CD4-positive, alpha-beta memory T cell (primary cell): ENCODE results near the gene PRKACB. TPM values are rescaled to one million over a fixed set of nuclear protein-coding genes. Genes with fewer than 3 reads are reported as not detected.

Experiments
- CTCF ChIA-PET: fragments of 350-600 bp; sonication (Branson Sonifier 250); formaldehyde crosslinking; loops from one replicate; lab custom pipeline; 2021; ENCODE audit warnings: inconsistent platforms; ENCODE audit not compliant: partially characterized antibody; lab: Charles Lee
- POLR2A ChIA-PET: fragments of 350-600 bp; sonication (Branson Sonifier 250); formaldehyde crosslinking; loops from one replicate; lab custom pipeline; 2021; ENCODE audit not compliant: partially characterized antibody; lab: Charles Lee
- DNase-seq, 5 donors: peaks; one replicate each; pipeline versions ENCODE4 v3.0.0 to v3.0.0-alpha.2; 2020 to 2022; ENCODE audit warnings: mixed read lengths in 1 of 5
- H3K27ac ChIP-seq: one replicate; pipeline ENCODE4 v1.7.0; 2013; ENCODE audit warnings: low read depth, low read length
- H3K27me3 ChIP-seq: 2 replicates; pipeline ENCODE4 v1.7.0; 2013; ENCODE audit warnings: mild to moderate bottlenecking, low read length, moderate library complexity; ENCODE audit not compliant: insufficient read depth
- H3K36me3 ChIP-seq: 2 replicates; pipeline ENCODE4 v1.7.0; 2013; ENCODE audit warnings: mild to moderate bottlenecking, low read length, moderate library complexity; ENCODE audit not compliant: insufficient read depth
- H3K4me1 ChIP-seq: 2 replicates; pipeline ENCODE4 v1.7.0; 2013; ENCODE audit warnings: mild to moderate bottlenecking, low read length, moderate library complexity; ENCODE audit not compliant: insufficient read depth
- H3K4me3 ChIP-seq, 2 donors: one replicate each; pipeline ENCODE4 v1.7.0; 2013; ENCODE audit warnings: low read length in 2 of 2, mild to moderate bottlenecking in 1 of 2
- H3K9me3 ChIP-seq, 2 donors: one replicate each; pipeline ENCODE4 v1.7.0; 2013; ENCODE audit warnings: low read length in 2 of 2, control low read depth in 1 of 2; ENCODE audit not compliant: control insufficient read depth in 1 of 2
- H3K27ac Mint-ChIP-seq, 7 donors: one replicate each; pipeline ENCODE4 v1.8.0; 2020 to 2021; ENCODE audit warnings: mixed read lengths in 7 of 7, mild to moderate bottlenecking in 6 of 7, inconsistent platforms in 3 of 7, moderate library complexity in 3 of 7
- H3K27me3 Mint-ChIP-seq, 2 donors: one replicate each; pipeline ENCODE4 v1.8.0; 2020 to 2021; ENCODE audit warnings: mixed read lengths in 2 of 2
- H3K36me3 Mint-ChIP-seq, 2 donors: one replicate each; pipeline ENCODE4 v1.8.0; 2020 to 2021; ENCODE audit warnings: mixed read lengths in 2 of 2, inconsistent platforms in 1 of 2, mild to moderate bottlenecking in 1 of 2
- H3K4me1 Mint-ChIP-seq, 4 donors: one replicate each; pipeline ENCODE4 v1.8.0; 2020 to 2021; ENCODE audit warnings: mixed read lengths in 4 of 4, mild to moderate bottlenecking in 1 of 4
- H3K4me3 Mint-ChIP-seq, 8 donors: one replicate each; pipeline ENCODE4 v1.8.0; 2020 to 2021; ENCODE audit warnings: mixed read lengths in 8 of 8, mild to moderate bottlenecking in 7 of 8, moderate library complexity in 6 of 8, inconsistent platforms in 3 of 8
- H3K9me3 Mint-ChIP-seq, 8 donors: one replicate each; pipeline ENCODE4 v1.8.0; 2020 to 2021; ENCODE audit warnings: mixed read lengths in 8 of 8, mild to moderate bottlenecking in 5 of 8, inconsistent platforms in 3 of 8, moderate library complexity in 1 of 8
- intact Hi-C: fragments of 100-400 bp; cut with micrococcal nuclease; formaldehyde crosslinking; loops from one replicate; pipeline ENCODE4 v1.15.1; 2023
- polyA plus RNA-seq, 2 donors: library from polyadenylated mRNA; unstranded; fragments of 300-500 nt; fragmentation: Illumina TruSeq; gene quantifications; one replicate each; pipeline ENCODE4 v1.2.3, GENCODE V29; 2021
- total RNA-seq, 2 experiments: library from RNA; stranded (reverse); gene quantifications; one replicate each; pipeline ENCODE4 v1.2.3, GENCODE V29; 2021

The PRKACB gene
- total and polyA plus RNA-seq, 4 experiments from 2014 or later, result 75.8 to 132 (median 130) TPM

DNA sequence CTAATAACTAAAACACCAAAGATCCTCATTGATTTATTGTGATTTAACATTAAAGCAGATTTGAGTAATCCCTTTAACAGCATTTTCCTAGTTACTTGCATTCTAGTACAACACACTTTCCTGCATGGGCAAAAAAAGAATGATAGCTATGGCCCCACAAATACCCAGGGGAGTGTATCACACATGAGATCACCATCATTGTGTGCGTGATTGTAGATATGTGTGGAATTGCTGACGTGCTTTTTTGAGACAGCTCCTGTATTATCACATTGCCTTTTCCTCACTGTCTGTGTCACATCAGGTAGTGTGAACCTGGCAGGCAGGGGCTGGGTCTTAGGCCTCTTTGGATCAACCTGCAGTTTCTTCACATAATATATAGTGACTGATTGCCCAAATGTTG, 109.0 kb downstream of the PRKACB start:
- CTCF ChIA-PET, result no interaction called here
- H3K36me3 ChIP-seq, result no peaks in the 10 kb centered on the region
- H3K4me3 ChIP-seq, result no peak overlapping the region
- no peak for DNase-seq
- H3K9me3 Mint-ChIP-seq, result peaks cover 2 to 17% (median 7%) of the 10 kb centered on the region in 8 donors
- no peak overlapping the region for H3K27ac Mint-ChIP-seq
- POLR2A ChIA-PET, result no interaction called here
- no peaks in the 10 kb centered on the region for H3K4me1 Mint-ChIP-seq
- H3K27ac ChIP-seq, result no peak overlapping the region
- intact Hi-C loops, result no loop called here
- H3K27me3 Mint-ChIP-seq, result no peaks in the 10 kb centered on the region
- H3K4me3 Mint-ChIP-seq, result no peak overlapping the region
- peaks cover 0 to 13% of the 10 kb centered on the region in 2 donors for H3K36me3 Mint-ChIP-seq
- H3K4me1 ChIP-seq, result no peaks in the 10 kb centered on the region
- H3K9me3 ChIP-seq, result no peaks in the 10 kb centered on the region
- no peaks in the 10 kb centered on the region for H3K27me3 ChIP-seq

DNA sequence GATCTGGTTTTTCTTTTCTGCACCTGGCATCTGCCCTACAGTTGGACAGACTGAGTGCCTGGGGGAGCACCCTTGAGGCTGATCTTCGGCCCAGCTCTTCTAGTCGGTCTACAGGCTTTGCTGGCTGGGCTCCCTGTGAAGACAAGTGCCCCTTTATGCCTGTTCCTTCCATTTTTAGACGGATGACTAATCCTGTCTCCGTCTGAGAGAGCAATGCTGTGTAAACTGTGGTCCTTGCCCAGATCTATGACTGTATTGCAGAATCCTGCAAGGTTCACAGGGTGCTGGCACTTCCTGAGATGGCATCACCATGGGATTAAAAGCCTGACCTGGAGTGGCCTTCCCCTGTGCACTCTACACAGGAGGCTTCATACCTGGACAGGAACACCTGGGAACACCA, 109.8 kb downstream of the PRKACB start:
- Histone ChIP-seq H3K27me3 (no peaks in the 10 kb centered on the region), H3K4me3 (no peak overlapping the region), H3K36me3 (no peaks in the 10 kb centered on the region), H3K9me3 (no peaks in the 10 kb centered on the region), H3K4me1 (no peaks in the 10 kb centered on the region), H3K27ac (no peak overlapping the region)
- no peaks in the 10 kb centered on the region for H3K4me1 Mint-ChIP-seq
- ChIA-PET CTCF (no interaction called here), POLR2A (no interaction called here)
- no peaks in the 10 kb centered on the region for H3K27me3 Mint-ChIP-seq
- no peak for DNase-seq
- peaks cover 0 to 13% of the 10 kb centered on the region in 2 donors for H3K36me3 Mint-ChIP-seq
- intact Hi-C loops, result no loop called here
- H3K9me3 Mint-ChIP-seq, result peaks cover 2 to 17% (median 7%) of the 10 kb centered on the region in 8 donors
- no peak overlapping the region for H3K4me3 Mint-ChIP-seq
- no peak overlapping the region for H3K27ac Mint-ChIP-seq

DNA sequence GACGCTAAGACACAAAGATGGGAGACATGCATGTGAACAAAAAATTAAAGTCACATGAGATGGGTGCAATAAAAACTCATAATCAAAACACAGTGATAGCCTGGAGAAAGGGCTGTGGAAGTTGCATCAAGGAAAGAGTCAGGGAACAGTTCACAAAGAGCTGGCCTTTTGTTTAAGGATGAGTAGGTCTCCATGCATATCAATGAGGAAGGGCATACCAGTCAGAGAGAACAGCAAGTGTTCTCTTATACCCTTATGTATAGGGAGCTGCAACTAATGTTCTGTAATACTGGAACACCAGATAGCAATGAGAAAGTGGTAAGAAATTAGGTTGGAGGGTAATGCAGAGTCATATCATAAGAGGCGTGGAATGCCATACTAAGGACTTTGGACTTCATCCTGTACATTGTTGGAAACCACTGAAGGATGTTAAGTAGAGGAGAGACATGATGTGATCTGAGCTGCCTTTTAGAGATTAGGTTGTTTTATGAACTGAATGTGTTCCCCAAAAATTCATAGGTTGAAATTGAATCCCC, 110.7 kb downstream of the PRKACB start:
- H3K36me3 ChIP-seq, result no peaks in the 10 kb centered on the region
- intact Hi-C loops, result no loop called here

DNA sequence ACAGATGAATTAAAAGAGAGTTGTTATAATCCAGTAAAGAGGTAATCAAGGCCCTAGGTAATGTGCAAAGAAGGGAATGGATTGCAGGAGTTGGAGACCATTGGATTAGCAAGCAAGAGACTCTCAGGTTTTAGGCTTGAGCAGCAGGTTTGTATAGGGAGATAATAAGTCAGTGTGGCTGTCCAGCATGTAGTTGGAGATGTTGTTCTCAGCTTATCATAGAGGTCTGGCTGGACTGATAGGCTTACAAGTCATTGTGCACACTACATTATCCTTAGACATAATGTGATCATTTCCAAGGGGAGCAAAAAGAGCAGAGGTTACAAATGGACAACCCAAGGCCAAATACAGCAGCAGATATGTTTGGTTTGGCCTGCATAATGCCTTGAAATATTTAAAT, 111.5 kb downstream of the PRKACB start:
- Mint-ChIP-seq H3K9me3 (peaks cover 0 to 9% (median 4%) of the 10 kb centered on the region in 8 donors), H3K27me3 (no peaks in the 10 kb centered on the region), H3K36me3 (peaks cover 0 to 8% of the 10 kb centered on the region in 2 donors), H3K4me1 (no peaks in the 10 kb centered on the region), H3K4me3 (no peak overlapping the region), H3K27ac (no peak overlapping the region)
- Histone ChIP-seq H3K27ac (no peak overlapping the region), H3K27me3 (no peaks in the 10 kb centered on the region), H3K36me3 (no peaks in the 10 kb centered on the region), H3K9me3 (no peaks in the 10 kb centered on the region), H3K4me3 (no peak overlapping the region), H3K4me1 (no peaks in the 10 kb centered on the region)
- DNase-seq, result no peak
- ChIA-PET CTCF (no interaction called here), POLR2A (no interaction called here)
- intact Hi-C loops, result no loop called here

More for the DNA sequence above, 110.7 kb downstream of the PRKACB start:
- POLR2A ChIA-PET, result no interaction called here
- CTCF ChIA-PET, result no interaction called here
- H3K9me3 Mint-ChIP-seq, result peaks cover 2 to 16% (median 7%) of the 10 kb centered on the region in 8 donors
- Histone ChIP-seq H3K27me3 (no peaks in the 10 kb centered on the region), H3K9me3 (no peaks in the 10 kb centered on the region), H3K27ac (no peak overlapping the region), H3K4me3 (no peak overlapping the region), H3K4me1 (no peaks in the 10 kb centered on the region)
- H3K27me3 Mint-ChIP-seq, result no peaks in the 10 kb centered on the region
- no peaks in the 10 kb centered on the region for H3K4me1 Mint-ChIP-seq
- H3K27ac Mint-ChIP-seq, result no peak overlapping the region
- no peak for DNase-seq
- H3K4me3 Mint-ChIP-seq, result no peak overlapping the region
- H3K36me3 Mint-ChIP-seq, result peaks cover 0 to 13% of the 10 kb centered on the region in 2 donors

DNA sequence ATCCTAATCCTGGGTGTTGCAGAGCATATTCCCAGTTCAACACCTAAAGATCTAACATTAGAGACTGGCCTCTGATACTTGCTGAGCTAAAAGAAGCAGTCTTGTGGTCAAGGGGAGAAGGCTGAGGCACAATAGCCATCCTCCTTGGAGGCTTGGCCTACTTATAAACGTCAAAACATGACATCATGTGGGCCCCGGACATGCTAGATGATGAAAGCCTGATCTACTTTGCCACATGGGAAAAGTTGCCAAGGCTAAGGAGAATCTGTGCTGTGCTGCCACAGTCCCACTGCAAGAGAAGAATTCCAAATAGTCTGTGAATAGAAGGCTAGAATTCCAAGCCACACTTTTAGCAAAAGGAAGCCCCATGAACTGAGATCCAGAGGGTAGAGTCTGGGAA, 113.5 kb downstream of the PRKACB start:
- intact Hi-C loops, result no loop called here
- Mint-ChIP-seq H3K4me1 (no peaks in the 10 kb centered on the region), H3K27me3 (no peaks in the 10 kb centered on the region), H3K4me3 (no peak overlapping the region), H3K27ac (no peak overlapping the region), H3K36me3 (no peaks in the 10 kb centered on the region), H3K9me3 (no peaks in the 10 kb centered on the region)
- CTCF ChIA-PET, result no interaction called here
- Histone ChIP-seq H3K4me1 (no peaks in the 10 kb centered on the region), H3K36me3 (no peaks in the 10 kb centered on the region), H3K4me3 (no peak overlapping the region), H3K27ac (no peak overlapping the region), H3K27me3 (no peaks in the 10 kb centered on the region), H3K9me3 (no peaks in the 10 kb centered on the region)
- POLR2A ChIA-PET, result no interaction called here
- DNase-seq, result no peak

DNA sequence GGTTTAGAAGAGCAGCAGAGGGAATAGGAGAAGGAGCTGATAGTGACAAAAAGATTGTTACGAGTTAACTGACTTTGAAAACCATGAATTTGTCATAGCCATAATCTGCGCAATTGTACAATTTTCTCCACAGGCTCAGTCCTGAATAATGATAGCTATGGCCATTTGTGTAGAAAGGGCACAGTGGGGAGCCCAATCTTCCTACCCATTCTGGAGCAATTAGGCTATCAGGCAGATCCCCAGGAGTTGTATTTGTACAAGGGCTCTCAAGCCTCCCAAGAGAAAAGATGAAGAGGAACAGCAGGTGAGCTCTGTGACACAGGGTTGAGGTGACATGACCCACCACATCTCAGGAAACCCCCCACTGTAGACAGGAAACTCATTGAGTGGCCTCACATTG, 115.3 kb downstream of the PRKACB start:
- Mint-ChIP-seq H3K9me3 (no peaks in the 10 kb centered on the region), H3K4me3 (no peak overlapping the region), H3K36me3 (no peaks in the 10 kb centered on the region), H3K4me1 (no peaks in the 10 kb centered on the region), H3K27me3 (no peaks in the 10 kb centered on the region), H3K27ac (no peak overlapping the region)
- H3K4me1 ChIP-seq, result no peaks in the 10 kb centered on the region
- ChIA-PET CTCF (no interaction called here), POLR2A (no interaction called here)
- H3K9me3 ChIP-seq, result no peaks in the 10 kb centered on the region
- H3K4me3 ChIP-seq, result no peak overlapping the region
- DNase-seq, result no peak
- intact Hi-C loops, result no loop called here
- H3K27me3 ChIP-seq, result no peaks in the 10 kb centered on the region
- H3K27ac ChIP-seq, result no peak overlapping the region
- H3K36me3 ChIP-seq, result no peaks in the 10 kb centered on the region

DNA sequence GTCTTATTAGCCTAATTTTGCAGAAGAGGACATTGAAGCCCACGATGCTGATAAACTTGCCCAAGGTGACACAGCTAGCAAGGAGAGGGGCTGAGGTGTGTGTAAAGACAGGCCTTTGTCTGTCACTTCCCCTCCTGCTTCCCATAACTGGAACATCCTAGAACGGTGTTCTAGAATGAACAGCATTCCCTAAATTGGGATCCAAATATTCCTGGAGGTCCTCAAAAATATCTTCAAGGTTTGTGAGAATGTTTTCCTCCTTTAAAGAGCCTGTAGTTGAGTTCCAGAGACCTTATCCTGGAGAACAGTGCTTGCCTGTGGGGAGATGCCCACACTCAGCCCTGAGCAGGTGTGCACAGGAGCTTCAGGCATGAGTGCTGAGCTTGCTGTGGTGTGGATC, 115.9 kb downstream of the PRKACB start:
- Histone ChIP-seq H3K9me3 (no peaks in the 10 kb centered on the region), H3K36me3 (no peaks in the 10 kb centered on the region), H3K4me3 (no peak overlapping the region), H3K4me1 (no peaks in the 10 kb centered on the region), H3K27me3 (no peaks in the 10 kb centered on the region), H3K27ac (no peak overlapping the region)
- no peak for DNase-seq
- POLR2A ChIA-PET, result no interaction called here
- intact Hi-C loops, result no loop called here
- Mint-ChIP-seq H3K27me3 (peaks cover 0 to 1% of the 10 kb centered on the region in 2 donors), H3K4me3 (no peak overlapping the region), H3K4me1 (no peaks in the 10 kb centered on the region), H3K36me3 (no peaks in the 10 kb centered on the region), H3K27ac (no peak overlapping the region), H3K9me3 (no peaks in the 10 kb centered on the region)
- CTCF ChIA-PET, result no interaction called here
